ENCODE measurements around the gene KLHDC3.
"Not testable (repeated sequence)": the region's sequence is repeated elsewhere in the genome, so short reads cannot be mapped to it uniquely, and the experiment has no call there.

Gene KLHDC3

DNA sequence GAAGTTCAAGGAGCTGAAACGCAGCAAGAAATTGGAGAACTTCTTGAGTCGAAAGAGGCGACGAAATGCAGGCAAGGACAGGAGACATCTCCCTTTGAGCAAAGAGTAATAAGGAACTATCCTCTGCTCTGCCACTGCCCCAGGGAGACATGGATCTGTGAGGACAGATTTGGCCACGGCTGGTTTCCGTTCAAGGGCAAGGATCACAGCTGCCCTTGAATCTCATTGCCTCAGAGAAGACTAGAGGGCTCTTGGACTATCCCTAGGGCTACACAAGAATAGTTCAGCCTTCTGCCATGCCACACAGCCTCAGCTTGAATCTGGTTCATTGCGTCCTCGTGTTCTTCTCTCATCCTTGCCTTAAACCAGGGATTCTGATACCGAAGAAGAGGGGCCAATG lies 15.1 kb downstream of the KLHDC3 start:
- DNase-seq (ENCODE audit: low read depth), result no peak

DNA sequence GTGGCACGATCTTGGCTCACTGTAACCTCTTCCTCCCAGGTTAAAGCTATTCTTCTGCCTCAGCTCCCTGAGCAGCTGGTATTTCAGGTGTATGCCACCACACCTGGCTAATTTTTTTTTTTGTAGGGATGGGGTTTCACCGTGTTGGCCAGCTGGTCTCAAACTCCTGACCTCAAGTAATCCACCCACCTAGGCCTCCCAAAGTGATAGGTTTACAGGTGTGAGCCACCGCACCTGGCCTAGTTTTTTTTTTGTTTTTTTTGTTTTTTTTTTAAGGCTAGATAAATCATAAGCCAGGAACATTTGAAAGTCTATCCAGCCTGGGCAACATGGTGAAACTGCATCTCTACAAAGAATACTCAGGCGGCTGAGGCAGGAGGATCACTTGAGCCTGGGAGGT lies 18.3 kb downstream of the KLHDC3 start:
- DNase-seq (ENCODE audit: low read depth), result no peak

GRCh38 chr6:43033496-43034189 lies 19.6 kb downstream of the KLHDC3 start:
- no peak for DNase-seq (ENCODE audit: low read depth)

- DNase-seq (ENCODE audit: low read depth), result no peak
Observed at GRCh38 chr6:43034190-43034525, 20.1 kb downstream of the KLHDC3 start.

DNA sequence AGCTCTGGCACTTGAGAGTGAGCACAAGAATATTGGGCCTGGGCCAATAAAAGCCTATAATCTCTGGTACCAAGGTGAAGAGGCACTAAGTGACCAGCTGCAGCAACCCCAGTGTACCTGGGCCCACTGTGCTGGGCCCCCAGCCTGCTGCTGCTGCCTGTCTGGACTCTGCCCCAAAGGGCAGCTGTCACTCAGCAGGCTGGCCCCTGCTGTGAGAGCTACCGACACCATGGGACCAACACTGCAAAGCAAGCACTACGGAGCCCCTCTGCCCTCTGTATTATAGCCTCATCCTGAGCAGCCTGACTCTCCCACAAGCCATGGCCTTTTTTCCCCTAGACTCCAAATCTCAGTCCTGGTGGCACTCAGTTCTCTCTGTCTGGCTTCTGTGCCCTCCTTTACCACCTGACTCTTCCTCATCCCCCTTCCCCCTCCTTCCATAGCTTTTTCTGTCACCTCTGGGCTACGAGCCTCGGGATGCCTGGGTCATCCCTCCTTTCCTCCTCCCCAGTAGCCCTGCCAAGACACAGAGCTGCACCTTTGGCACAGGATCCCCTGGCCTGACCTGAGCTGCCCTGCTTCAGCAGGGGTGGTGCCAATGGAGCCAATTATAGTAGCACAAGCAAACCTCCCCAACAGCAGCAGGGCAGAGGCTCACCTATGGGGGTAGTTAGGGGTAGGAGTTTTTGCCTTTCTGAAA lies 21.6 kb downstream of the KLHDC3 start:
- no peak for DNase-seq (ENCODE audit: low read depth)

- DNase-seq (ENCODE audit: low read depth), result no peak
Observed at GRCh38 chr6:43036712-43037111, 22.7 kb downstream of the KLHDC3 start.

DNA sequence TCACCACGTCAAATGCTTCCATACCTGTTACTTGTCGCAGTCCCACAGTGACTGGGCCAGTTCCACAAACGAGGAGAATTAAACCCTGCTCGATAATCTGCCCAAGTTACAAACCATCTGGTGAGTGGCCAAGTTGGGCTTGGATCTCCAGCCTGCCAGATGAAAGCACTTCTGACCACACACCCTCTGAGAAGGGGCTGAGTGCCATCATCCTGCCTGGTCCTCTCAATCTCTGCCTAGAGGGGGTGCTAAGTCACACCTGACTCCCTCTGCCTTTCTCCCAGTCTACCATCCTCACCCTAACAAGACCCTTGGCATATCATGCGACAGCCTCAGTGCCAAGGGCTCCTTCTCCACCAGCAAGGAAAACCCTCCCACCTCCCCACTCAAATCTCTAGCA lies 23.1 kb downstream of the KLHDC3 start:
- DNase-seq (ENCODE audit: low read depth), result no peak

DNA sequence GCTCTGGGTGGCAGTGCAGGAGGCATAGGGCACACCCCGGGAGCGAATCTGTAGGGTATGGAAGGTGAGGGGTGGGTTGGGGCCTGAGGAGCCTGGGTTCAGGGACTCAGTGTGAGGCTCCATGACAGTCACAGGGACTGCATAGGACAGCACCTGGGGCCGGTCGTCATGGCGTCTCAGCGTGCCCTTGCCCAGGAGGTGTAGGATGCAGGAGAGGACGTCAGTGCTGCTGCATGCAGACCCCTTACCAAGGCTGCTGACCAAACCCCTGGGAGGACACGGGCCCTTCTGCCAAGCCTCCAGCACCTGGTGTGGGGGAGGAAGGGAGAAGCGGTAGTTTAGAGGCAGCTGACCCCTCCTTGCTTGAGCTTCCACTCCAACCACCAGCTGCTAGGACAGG lies 23.7 kb downstream of the KLHDC3 start:
- DNase-seq (ENCODE audit: low read depth), result no peak

DNA sequence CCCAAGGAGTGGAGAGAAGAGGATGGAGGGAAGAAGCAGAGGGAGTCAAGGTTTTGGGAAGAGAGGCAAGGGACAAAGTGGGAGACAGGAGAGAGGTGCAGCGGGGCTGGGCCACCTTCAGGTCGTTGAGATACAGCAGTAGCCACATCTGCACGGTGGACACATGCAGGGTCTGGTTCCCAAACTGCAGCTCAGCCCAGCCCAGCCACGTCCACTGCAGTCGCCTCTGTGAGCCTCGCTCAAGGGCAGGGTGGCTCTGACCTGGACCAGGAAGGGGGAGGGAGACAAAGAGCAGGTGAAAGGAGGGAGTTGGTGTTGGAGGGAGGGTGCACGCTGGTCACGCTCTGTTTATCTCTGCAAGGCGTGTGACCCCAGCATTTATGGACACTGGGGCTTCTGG lies 24.7 kb downstream of the KLHDC3 start:
- DNase-seq (ENCODE audit: low read depth), result no peak

DNA sequence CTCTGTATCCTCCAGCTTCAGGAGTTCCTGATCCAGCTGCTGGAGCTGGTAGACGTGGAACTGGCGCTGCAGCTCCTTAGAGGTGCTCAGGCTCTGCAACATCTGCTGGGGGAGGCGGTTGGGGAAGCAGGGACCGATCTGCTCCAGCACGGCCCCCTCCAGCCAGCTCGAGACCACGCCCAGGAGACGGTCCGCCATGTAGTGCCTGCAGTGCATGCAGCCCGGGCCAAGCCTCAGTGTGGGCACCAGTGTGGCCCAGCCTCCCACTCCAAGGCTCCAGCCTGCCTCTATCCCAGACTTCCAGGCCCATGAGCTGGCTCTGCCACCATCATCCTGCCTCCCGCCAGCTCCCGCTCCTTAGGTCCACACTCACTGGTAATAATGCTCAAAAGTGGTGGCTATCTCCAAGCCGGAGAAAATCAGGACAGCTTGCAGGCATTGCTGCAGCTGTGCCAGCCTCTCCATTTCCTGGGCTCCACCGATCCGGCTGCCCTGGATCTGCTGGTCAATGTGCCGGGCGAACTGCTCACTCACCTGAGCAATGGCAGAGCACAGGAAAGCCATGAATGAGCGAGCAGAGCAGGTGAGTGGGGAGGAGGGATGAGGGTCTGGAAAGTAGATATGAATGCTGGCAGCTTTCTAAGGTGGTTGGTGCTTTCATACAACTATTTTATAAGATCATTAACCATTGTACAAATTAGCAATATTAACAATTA lies 26.7 kb downstream of the KLHDC3 start:
- DNase-seq (ENCODE audit: low read depth), result no peak

DNA sequence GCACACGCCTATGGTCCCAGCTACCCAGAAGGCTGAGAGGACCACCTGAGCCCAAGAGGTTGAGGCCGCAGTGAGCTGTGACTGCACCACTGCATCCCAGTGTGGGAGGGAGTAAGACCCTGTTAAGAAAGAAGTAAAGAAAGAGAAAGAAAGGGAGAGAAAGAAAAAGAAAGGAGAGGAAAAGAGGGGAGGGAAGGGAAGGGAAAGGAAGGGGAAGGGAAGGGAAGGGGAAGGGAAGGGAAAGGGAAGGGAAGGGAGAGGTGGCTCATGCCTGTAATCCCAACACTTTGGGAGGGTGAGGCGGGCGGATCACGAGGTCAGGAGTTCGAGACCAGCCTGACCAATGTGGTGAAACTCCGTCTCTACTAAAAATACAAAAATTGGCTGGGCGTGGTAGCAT lies 27.4 kb downstream of the KLHDC3 start:
- DNase-seq (ENCODE audit: low read depth), result not testable (repeated sequence)

DNA sequence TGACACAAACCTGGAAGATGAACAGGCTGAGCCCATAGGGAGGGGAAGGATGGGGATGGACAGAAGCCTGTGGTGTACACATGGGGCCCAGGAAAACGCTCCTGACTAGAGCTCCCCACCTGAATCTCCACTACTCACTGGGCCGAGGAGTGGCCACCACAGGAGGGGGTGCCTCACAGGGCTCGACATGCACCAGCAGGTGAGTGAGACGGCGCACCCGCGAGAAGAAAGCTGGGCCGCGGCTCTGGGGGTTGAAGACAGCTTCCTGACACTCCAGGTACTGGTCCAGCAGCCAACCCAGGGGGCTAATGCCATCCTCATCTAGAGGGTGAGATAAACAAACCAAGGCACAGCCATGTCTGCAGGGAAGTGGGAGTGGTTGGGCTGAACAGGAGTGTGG lies 29.3 kb downstream of the KLHDC3 start:
- DNase-seq (ENCODE audit: low read depth), result no peak

DNA sequence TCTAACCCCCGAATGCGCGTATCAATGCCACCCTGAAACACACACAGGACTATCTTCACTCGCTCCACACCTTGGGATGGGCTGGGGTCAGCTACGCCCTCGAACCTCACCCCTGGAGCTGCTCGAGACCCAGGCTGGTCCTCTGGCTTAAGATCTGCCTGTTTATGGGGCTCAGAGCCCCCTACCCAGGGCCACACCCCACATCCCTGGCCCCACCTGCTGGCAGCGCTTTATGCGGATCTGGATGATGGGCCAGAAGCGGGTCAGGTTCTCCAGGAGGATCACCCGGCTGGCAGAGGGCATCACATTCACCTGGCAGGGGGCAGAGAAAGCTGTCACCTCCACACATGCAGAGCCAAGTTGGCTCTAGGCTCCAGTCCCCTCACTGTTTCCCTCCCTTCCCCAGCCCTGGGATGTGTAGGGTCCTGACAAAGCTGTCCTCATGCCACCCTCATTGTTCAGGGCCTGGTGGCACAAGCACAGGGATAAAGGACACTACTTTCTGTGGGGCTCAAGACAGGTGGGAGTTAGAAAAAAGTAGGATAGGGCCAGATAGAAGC lies 31.4 kb downstream of the KLHDC3 start:
- DNase-seq (ENCODE audit: low read depth), result no peak

GRCh38 chr6:43047998-43048397 lies 33.9 kb downstream of the KLHDC3 start:
- DNase-seq (ENCODE audit: low read depth), result no peak

GRCh38 chr6:43050981-43051380 lies 36.9 kb downstream of the KLHDC3 start:
- DNase-seq (ENCODE audit: low read depth), result no peak

- DNase-seq (ENCODE audit: low read depth), result no peak
Observed at GRCh38 chr6:43052225-43052841, 38.3 kb downstream of the KLHDC3 start.

DNA sequence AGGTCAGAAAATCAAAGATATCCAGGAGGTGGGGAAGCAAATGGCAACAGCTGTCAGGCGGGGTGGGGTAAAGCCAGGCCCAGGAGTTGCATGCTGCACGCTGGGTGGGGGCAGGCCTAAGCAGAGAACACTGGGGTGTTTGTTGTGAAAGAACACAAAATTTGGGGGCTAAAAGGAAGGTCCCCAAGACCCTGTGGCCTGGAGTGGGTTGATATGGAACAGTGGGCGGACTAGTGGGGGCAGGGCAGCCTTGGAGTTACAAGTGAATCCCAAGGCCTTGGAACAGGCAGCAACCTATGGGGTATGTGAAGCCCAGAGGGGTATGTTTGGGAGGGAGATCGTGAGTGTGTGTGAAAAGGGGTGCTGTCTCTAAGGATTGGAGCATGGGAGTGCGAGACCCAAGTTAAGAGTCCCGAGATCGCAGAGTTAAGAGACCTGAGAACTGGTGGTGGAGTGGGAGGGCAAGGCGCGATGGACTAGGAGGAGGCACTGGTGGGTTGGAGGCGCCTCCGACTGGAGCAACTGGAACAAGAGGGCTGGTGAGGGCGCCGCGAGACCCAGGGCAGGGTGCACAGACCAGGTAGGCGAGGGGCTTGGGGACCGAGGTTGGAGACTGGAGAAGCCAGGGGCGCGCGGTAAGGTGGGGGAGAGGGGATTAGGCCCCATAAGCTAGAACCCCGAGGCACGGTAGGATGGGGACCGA lies 38.9 kb downstream of the KLHDC3 start:
- DNase-seq (ENCODE audit: low read depth), result no peak

- peak; percentile 88 for DNase-seq (ENCODE audit: low read depth)
Observed at GRCh38 chr6:43053545-43054205, 39.6 kb downstream of the KLHDC3 start, which contains the start of gene CUL7. TSS of gene CUL7 (minus strand) at chr6:43053851. CDS start at chr6:43052788, 1,063 bp downstream.

- DNase-seq (ENCODE audit: low read depth), result no peak
Observed at GRCh38 chr6:43054206-43054943, 40.3 kb downstream of the KLHDC3 start.

DNA sequence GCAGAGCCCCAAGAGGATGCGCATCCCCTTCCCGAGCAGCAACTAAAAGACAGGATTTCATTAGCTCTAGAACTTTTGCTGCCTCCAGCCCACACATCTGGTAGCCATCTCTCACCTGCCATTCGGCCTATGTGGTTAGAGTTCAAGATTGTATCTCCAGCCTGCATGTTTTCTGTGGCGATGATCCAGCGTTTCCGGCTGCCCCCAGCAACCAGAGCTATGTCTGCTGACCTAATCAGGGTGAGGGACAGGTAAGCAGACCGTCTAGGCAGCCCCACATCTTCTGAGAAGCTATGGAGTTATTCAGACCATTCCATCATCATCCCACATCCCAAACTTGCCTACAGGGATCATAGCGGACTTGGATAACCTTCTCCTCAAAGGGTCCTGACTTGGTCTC lies 41.9 kb downstream of the KLHDC3 start:
- DNase-seq (ENCODE audit: low read depth), result no peak

DNA sequence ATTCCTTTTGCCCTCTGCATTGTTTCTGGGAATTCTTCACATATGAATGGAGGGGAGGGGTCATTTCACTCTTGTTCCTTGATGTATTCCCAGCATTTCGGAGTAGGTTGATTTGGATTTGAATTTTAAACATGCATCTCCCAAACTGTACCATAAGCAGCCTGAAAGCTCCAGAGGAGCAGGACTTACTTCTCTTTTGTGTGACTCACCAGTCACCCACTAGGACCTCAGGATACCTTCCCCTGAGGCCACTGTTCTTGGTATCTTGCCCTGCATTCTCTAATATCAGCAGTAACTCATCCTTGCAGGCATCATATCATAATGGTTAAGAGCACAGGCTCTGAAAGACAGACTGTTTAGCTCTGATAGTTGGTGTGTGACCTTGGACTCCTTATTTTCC lies 44.5 kb downstream of the KLHDC3 start:
- no peak for DNase-seq (ENCODE audit: low read depth)
